ENCODE measurements around the gene C17orf113.
A peak's percentile ranks its signal among the peaks of the same experiment; 100 is the strongest.

GRCh38 chr17:42053731-42054500, 3.5 kb upstream of the C17orf113 start:
- TF ChIP-seq CTCF (conservative IDR thresholded peaks at IDR 0.05 in 1 of 2, IDR thresholded peaks at IDR 0.05 in 1 of 2; ENCODE audit: low read depth in 1 of 2, low read length in 2 of 2) (no peak), EZH2 (IDR thresholded peaks at IDR 0.05; ENCODE audit: low read length, missing control alignments) (peak; percentile 65)
